Activated CD8-positive, alpha-beta memory T cell treated with anti-CD3 and anti-CD28 coated beads, Interleukin-2, amount 10 ng/mL, durations not matched to agents 7 days and 5 days (primary cell): ENCODE measurements around the gene RAB1A. TPM values are rescaled to one million over a fixed set of nuclear protein-coding genes. Genes with fewer than 3 reads are reported as not detected.

ENCODE experiments used
- ATAC-seq: fragments of 150-1000 bp; cut with Tn5 transposase; one replicate; pipeline ENCODE4 v1.10.0; 2021; ENCODE audit warnings: moderate library complexity
- CTCF ChIA-PET: fragments of 350-600 bp; sonication (Branson Sonifier 250); formaldehyde crosslinking; loops from one replicate; lab custom pipeline; 2021; ENCODE audit warnings: antibody characterized with exemption; lab: Charles Lee
- DNase-seq: peaks from one replicate; pipeline ENCODE4 v3.0.0-alpha.2; 2020
- H3K27ac Mint-ChIP-seq: one replicate; pipeline ENCODE4 v1.8.0; 2021; ENCODE audit warnings: mild to moderate bottlenecking, mixed read lengths
- H3K27me3 Mint-ChIP-seq: one replicate; pipeline ENCODE4 v1.8.0; 2021; ENCODE audit warnings: mixed read lengths
- H3K36me3 Mint-ChIP-seq: one replicate; pipeline ENCODE4 v1.8.0; 2021; ENCODE audit warnings: mild to moderate bottlenecking, mixed read lengths
- H3K4me1 Mint-ChIP-seq: one replicate; pipeline ENCODE4 v1.8.0; 2021; ENCODE audit warnings: mixed read lengths
- H3K4me3 Mint-ChIP-seq: one replicate; pipeline ENCODE4 v1.8.0; 2021; ENCODE audit warnings: mild to moderate bottlenecking, moderate library complexity, mixed read lengths
- H3K9me3 Mint-ChIP-seq: one replicate; pipeline ENCODE4 v1.8.0; 2022; ENCODE audit warnings: low read depth, mixed read lengths
- total RNA-seq, 2 experiments: library from RNA; stranded (reverse); gene quantifications; one replicate each; pipeline ENCODE4 v1.2.3, GENCODE V29; 2021

RAB1A gene
- total RNA-seq, 2 experiments from 2014 or later: 58.4 to 78.3 TPM

- Mint-ChIP-seq H3K27me3 (no peaks in the 10 kb centered on the region), H3K4me3 (no peak overlapping the region), H3K36me3 (peaks cover 4% of the 10 kb centered on the region), H3K4me1 (peaks cover 4% of the 10 kb centered on the region), H3K9me3 (no peaks in the 10 kb centered on the region), H3K27ac (peak overlapping the region; percentile 38)
- ATAC-seq (no peak), DNase-seq (no peak)
- CTCF ChIA-PET: interaction anchor here (4.4 kb wide), 1 partner anchor 11 kb away, joined by 18 read pairs; no protein-coding TSS in a partner anchor
These were observed 54.1 kb downstream of the RAB1A start for GRCh38 chr2:65075605-65076344.

GRCh38 chr2:65075176-65075575, 54.7 kb downstream of the RAB1A start:
- Mint-ChIP-seq H3K27me3 (no peaks in the 10 kb centered on the region), H3K9me3 (no peaks in the 10 kb centered on the region), H3K36me3 (peaks cover 2% of the 10 kb centered on the region), H3K4me3 (no peak overlapping the region), H3K27ac (no peak overlapping the region), H3K4me1 (peaks cover 7% of the 10 kb centered on the region)
- ATAC-seq (no peak), DNase-seq (no peak)
- CTCF ChIA-PET: interaction anchor here (0.5 to 4.4 kb wide), 2 partner anchors 10 to 113 kb away, joined by 4 to 18 read pairs; no protein-coding TSS in a partner anchor

GRCh38 chr2:65073879-65074565, 55.9 kb downstream of the RAB1A start:
- CTCF ChIA-PET: interaction anchor here (4.4 kb wide), 1 partner anchor 9 kb away, joined by 18 read pairs; no protein-coding TSS in a partner anchor
- ATAC-seq (no peak), DNase-seq (no peak)
- no peaks in the 10 kb centered on the region for H3K9me3 Mint-ChIP-seq
- peaks cover 9% of the 10 kb centered on the region for H3K4me1 Mint-ChIP-seq
- H3K27ac Mint-ChIP-seq: no peak overlapping the region
- H3K27me3 Mint-ChIP-seq: no peaks in the 10 kb centered on the region
- H3K36me3 Mint-ChIP-seq: no peaks in the 10 kb centered on the region
- no peak overlapping the region for H3K4me3 Mint-ChIP-seq

- CTCF ChIA-PET: interaction anchor here (1.0 to 4.4 kb wide), 3 partner anchors 7 to 114 kb away, joined by 3 to 18 read pairs (median 7); no protein-coding TSS in a partner anchor
- H3K27ac Mint-ChIP-seq: peak overlapping the region; percentile 5
- H3K27me3 Mint-ChIP-seq: no peaks in the 10 kb centered on the region
- H3K4me1 Mint-ChIP-seq: peaks cover 20% of the 10 kb centered on the region
- ATAC-seq: no peak
- DNase-seq: no peak
- no peaks in the 10 kb centered on the region for H3K36me3 Mint-ChIP-seq
- H3K9me3 Mint-ChIP-seq: no peaks in the 10 kb centered on the region
- H3K4me3 Mint-ChIP-seq: no peak overlapping the region
These were observed 57.5 kb downstream of the RAB1A start for GRCh38 chr2:65072181-65072970.

GRCh38 chr2:65071499-65072180, 58.3 kb downstream of the RAB1A start:
- no peak for ATAC-seq
- Mint-ChIP-seq H3K4me1 (peaks cover 23% of the 10 kb centered on the region), H3K36me3 (no peaks in the 10 kb centered on the region), H3K27me3 (no peaks in the 10 kb centered on the region), H3K9me3 (no peaks in the 10 kb centered on the region), H3K27ac (no peak overlapping the region), H3K4me3 (no peak overlapping the region)
- CTCF ChIA-PET: interaction anchor here (1.5 to 1.6 kb wide), 2 partner anchors 98 to 115 kb away, joined by 5 to 7 read pairs; no protein-coding TSS in a partner anchor
- no peak for DNase-seq

GRCh38 chr2:65070856-65071255, 59.0 kb downstream of the RAB1A start:
- Mint-ChIP-seq H3K27me3 (no peaks in the 10 kb centered on the region), H3K4me1 (peaks cover 23% of the 10 kb centered on the region), H3K27ac (no peak overlapping the region), H3K36me3 (no peaks in the 10 kb centered on the region), H3K9me3 (no peaks in the 10 kb centered on the region), H3K4me3 (no peak overlapping the region)
- no peak for ATAC-seq
- DNase-seq: no peak
- CTCF ChIA-PET: interaction anchor here (0.9 to 1.7 kb wide), 4 partner anchors 15 to 153 kb away, joined by 3 to 7 read pairs (median 4); partner anchors contain the start of gene CEP68

GRCh38 chr2:65070172-65070830, 59.6 kb downstream of the RAB1A start:
- CTCF ChIA-PET: interaction anchor here (0.8 to 2.8 kb wide), 6 partner anchors 14 to 153 kb away, joined by 3 to 19 read pairs (median 4); partner anchors contain the start of gene CEP68
- H3K4me3 Mint-ChIP-seq: no peak overlapping the region
- H3K36me3 Mint-ChIP-seq: no peaks in the 10 kb centered on the region
- no peaks in the 10 kb centered on the region for H3K27me3 Mint-ChIP-seq
- no peak overlapping the region for H3K27ac Mint-ChIP-seq
- DNase-seq (no peak), ATAC-seq (no peak)
- no peaks in the 10 kb centered on the region for H3K9me3 Mint-ChIP-seq
- peaks cover 23% of the 10 kb centered on the region for H3K4me1 Mint-ChIP-seq

- Mint-ChIP-seq H3K27ac (peak overlapping the region; percentile 34), H3K4me1 (peaks cover 30% of the 10 kb centered on the region), H3K4me3 (no peak overlapping the region), H3K9me3 (no peaks in the 10 kb centered on the region), H3K27me3 (no peaks in the 10 kb centered on the region), H3K36me3 (no peaks in the 10 kb centered on the region)
- no peak for ATAC-seq
- no peak for DNase-seq
- CTCF ChIA-PET: interaction anchor here (1.1 to 2.8 kb wide), 3 partner anchors 100 to 152 kb away, joined by 4 to 19 read pairs (median 6); no protein-coding TSS in a partner anchor
These were observed 60.5 kb downstream of the RAB1A start for GRCh38 chr2:65069439-65069824.

GRCh38 chr2:65067806-65068553, 61.9 kb downstream of the RAB1A start:
- peaks cover 36% of the 10 kb centered on the region for H3K4me1 Mint-ChIP-seq
- no peaks in the 10 kb centered on the region for H3K27me3 Mint-ChIP-seq
- DNase-seq: no peak
- H3K27ac Mint-ChIP-seq: peak overlapping the region; percentile 0
- no peak overlapping the region for H3K4me3 Mint-ChIP-seq
- no peaks in the 10 kb centered on the region for H3K36me3 Mint-ChIP-seq
- H3K9me3 Mint-ChIP-seq: no peaks in the 10 kb centered on the region
- CTCF ChIA-PET: interaction anchor here (0.8 to 5.1 kb wide), 8 partner anchors 9 to 566 kb away, joined by 3 to 55 read pairs (median 4); no protein-coding TSS in a partner anchor
- no peak for ATAC-seq

- H3K9me3 Mint-ChIP-seq: no peaks in the 10 kb centered on the region
- ATAC-seq (peak; percentile 90), DNase-seq (peak; percentile 66)
- CTCF ChIA-PET: interaction anchor here (0.6 to 5.1 kb wide), 46 partner anchors 9 to 575 kb away, joined by 3 to 55 read pairs (median 4); partner anchors contain the start of genes ACTR2, CEP68, RAB1A and SERTAD2
- H3K27ac Mint-ChIP-seq: peak overlapping the region; percentile 43
- no peaks in the 10 kb centered on the region for H3K27me3 Mint-ChIP-seq
- no peak overlapping the region for H3K4me3 Mint-ChIP-seq
- H3K36me3 Mint-ChIP-seq: no peaks in the 10 kb centered on the region
- H3K4me1 Mint-ChIP-seq: peaks cover 28% of the 10 kb centered on the region
These were observed 65.0 kb downstream of the RAB1A start for GRCh38 chr2:65064728-65065552.
